Measurements from ENCODE around the gene CGB8.
"Not testable (repeated sequence)": the region's sequence is repeated elsewhere in the genome, so short reads cannot be mapped to it uniquely, and the experiment has no call there.

GRCh38 chr19:49030323-49030722 is 18.6 kb downstream of the CGB8 start:
- TF ChIP-seq, protein P1, sequence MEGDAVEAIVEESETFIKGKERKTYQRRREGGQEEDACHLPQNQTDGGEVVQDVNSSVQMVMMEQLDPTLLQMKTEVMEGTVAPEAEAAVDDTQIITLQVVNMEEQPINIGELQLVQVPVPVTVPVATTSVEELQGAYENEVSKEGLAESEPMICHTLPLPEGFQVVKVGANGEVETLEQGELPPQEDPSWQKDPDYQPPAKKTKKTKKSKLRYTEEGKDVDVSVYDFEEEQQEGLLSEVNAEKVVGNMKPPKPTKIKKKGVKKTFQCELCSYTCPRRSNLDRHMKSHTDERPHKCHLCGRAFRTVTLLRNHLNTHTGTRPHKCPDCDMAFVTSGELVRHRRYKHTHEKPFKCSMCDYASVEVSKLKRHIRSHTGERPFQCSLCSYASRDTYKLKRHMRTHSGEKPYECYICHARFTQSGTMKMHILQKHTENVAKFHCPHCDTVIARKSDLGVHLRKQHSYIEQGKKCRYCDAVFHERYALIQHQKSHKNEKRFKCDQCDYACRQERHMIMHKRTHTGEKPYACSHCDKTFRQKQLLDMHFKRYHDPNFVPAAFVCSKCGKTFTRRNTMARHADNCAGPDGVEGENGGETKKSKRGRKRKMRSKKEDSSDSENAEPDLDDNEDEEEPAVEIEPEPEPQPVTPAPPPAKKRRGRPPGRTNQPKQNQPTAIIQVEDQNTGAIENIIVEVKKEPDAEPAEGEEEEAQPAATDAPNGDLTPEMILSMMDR (IDR thresholded peaks at IDR 0.05): not testable (repeated sequence)
- not testable (repeated sequence) for TF ChIP-seq POLR2A (IDR thresholded peaks at IDR 0.05)
